GM12865 (cell line): ENCODE results near the gene TUSC2.
A peak's percentile ranks its signal among the peaks of the same experiment; 100 is the strongest.

Experiments
- DNase-seq: peaks from one replicate; pipeline ENCODE4 v3.0.0; 2010; ENCODE audit warnings: low read depth
- H3K4me3 ChIP-seq: 2 replicates; pipeline ENCODE4 v1.5.1; 2011; ENCODE audit warnings: mild to moderate bottlenecking, low read depth, low read length, control low read depth
- CTCF ChIP-seq: IDR thresholded peaks from 2 replicates; pipeline ENCODE4 v1.5.1; 2011; ENCODE audit warnings: low read length, control low read depth, low read depth, inconsistent platforms; ENCODE audit not compliant: insufficient read depth; ENCODE audit errors: missing control alignments

TUSC2 gene

DNA sequence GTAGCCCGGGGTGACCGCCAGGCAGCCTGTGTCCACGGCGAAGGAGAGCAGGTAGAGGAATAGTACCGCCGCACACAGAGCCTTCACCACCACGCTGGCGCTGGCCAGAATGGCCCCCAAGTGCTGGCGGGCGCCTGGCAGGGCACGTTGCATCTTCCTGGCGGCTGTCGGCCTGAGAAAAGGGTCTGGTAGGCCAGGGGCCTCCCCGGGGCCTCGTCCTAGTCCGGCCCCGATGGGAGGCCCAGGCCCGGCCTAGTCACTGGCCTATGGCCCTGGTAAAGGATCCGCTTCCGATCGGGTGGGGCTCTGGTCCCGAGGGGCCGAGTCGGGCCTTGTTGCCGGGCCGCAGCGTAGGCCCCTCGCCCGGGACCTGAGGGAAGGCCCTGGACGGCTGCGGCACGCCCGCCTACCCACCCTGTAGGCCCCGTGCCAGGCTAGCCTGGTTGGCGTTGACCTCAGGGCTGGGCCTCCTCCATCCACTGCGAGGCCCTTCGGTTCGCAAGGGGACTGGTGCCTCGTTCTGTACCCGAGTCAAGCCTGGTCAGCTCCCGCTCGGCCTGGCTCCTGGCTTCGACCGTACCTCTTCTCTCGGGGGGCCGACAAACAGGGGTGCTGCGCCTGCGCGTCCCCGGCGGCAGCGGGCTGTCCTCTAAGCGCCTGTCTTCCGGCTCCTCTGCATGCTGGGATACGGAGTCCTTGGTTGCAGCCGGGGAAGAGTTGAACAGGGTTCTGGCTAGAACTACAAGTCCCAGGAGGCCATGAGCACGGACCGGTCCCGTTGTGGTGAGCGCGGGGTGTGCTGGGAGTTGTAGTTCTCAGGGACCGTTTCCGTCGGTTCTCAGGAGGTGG is 31.1 kb upstream of the TUSC2 start, which contains the start of gene TMEM115:
Gene TMEM115, minus strand, starts transcription at position 611 of the 849 bp plus-strand sequence. Its CDS starts 458 bp downstream, at position 153.
- TF ChIP-seq CTCF, result no peak
- DNase-seq, result peak; percentile 98
- H3K4me3 ChIP-seq, result peak within 1 kb of the TSS; percentile 79

DNA sequence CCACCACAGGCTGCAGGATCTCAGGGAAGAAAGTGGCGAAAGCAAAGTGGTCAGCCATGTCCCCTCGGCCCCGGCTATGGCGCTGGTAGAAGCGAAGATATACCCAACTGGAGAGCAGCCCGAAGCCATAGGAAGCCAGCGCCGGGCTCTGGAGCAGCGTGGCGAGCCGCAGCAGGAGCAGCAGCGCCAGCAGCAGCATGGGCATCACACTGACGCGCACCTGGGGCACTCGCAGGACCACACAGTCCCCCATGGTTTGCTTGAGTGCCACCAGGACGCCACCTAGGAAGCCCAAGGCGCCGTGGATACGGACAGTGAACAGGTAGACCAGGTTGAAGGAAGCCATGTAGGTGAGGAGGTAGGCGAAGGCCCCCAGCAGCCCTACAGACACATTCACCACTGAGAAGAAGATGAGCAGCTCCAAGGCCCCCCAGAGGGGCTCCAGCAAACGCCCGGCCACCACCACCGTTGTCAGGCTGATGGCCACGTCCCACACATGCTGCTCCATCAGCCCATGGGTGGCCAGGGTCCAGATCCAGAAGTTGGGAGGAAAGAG is 30.4 kb upstream of the TUSC2 start:
- peak overlapping the region; percentile 79 for H3K4me3 ChIP-seq
- DNase-seq, result no peak
- TF ChIP-seq CTCF, result no peak

DNA sequence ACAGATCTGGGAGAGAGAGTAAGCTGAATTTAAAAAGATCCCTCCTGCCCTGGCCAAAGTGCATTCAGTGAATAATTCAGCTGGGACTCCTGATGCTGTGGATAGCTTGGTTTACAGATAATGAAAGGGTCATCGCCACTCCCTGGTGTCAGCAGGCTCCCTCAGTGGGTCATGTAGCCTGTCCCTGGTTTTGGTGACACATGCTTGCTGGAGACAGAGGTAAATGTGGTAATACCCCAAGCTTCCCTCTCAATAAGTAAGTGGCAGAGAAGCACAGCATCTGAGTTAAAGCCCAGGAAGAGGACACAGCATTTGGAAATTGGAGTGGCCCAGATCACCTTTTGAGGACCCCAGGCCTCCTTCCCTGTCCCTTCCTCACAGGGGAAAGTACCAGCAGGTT is 29.5 kb upstream of the TUSC2 start:
- no peak for DNase-seq
- no peak for TF ChIP-seq CTCF
- H3K4me3 ChIP-seq, result peak overlapping the region; percentile 79

GRCh38 chr3:50356553-50356952 is 28.5 kb upstream of the TUSC2 start:
- no peak for DNase-seq
- no peak for TF ChIP-seq CTCF
- H3K4me3 ChIP-seq, result no peak overlapping the region

DNA sequence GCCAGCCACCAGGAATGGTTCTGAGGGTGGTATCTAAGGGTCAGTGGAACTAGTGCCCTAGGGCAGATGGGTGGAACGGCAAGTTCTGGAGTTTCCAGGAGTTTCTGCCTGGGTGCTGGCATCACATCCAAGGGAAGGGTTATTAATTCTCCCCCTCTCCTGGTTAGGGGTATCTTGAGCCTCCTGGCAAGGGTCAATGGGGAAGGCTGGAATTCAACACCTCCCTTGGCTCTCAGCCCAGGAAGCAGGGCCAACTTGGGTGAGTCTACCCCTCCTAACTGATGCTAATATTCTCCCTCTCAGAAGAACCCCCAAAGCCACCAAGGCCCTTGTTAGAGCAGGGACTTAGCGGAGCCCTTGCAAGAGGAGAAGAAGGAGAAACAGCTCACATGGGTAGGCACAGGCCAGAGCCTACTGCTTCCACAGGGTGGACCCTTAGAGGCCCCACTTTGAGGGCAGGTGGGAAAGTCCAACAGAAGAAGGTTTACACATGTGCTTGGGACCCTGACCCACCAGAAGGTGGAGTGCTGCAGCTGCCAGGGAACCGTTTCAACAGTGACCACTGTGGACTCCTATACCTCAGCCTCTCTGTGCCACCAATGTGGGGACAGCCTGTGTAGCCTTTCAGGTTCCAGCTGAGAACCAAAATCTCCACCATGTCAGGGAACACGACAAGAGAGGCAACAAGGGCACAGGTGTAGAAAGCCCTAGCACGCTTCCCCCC is 28.0 kb upstream of the TUSC2 start:
- no peak overlapping the region for H3K4me3 ChIP-seq

DNA sequence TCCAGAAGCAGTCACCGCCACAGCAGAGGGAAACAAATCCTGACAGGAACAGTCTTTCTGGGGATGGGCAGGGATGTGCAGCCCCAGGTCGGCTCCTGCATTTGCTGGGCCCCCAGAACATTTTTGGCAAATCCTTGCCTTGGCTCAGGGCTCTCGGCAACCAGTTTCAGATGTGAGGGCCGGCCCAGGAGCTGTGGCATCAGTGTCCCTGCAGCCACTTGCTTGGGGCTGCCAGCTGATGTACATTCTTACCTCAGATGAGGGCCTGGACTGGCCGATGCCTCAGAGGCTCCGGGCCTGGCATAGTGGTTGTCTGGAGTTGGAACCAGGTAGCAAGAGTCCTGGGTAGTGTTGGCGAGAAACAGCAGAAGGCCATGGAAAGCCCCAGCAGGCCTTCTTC is 26.8 kb upstream of the TUSC2 start:
- H3K4me3 ChIP-seq, result no peak overlapping the region
- no peak for TF ChIP-seq CTCF
- DNase-seq, result no peak

More for the DNA sequence above, 28.0 kb upstream of the TUSC2 start:
- TF ChIP-seq CTCF, result no peak
- DNase-seq, result no peak
